GM23248 (cell line): Measurements from ENCODE around the gene MTRF1. TPM values are rescaled to one million over a fixed set of nuclear protein-coding genes. Genes with fewer than 3 reads are reported as not detected.

ENCODE experiments used
- DNase-seq: peaks from one replicate; pipeline ENCODE4 v3.0.0-alpha.2; 2015
- H2AFZ ChIP-seq: fragments of 200-600 bp; sonication (generic); 2 replicates; pipeline ENCODE4 v1.6.1; 2016; ENCODE audit warnings: antibody characterized with exemption
- H3F3A ChIP-seq: fragments of 200-600 bp; sonication (generic); 2 replicates; pipeline ENCODE4 v1.6.1; 2016; ENCODE audit warnings: mild to moderate bottlenecking, antibody characterized with exemption, mixed run types; ENCODE audit not compliant: insufficient read depth
- H3K27ac ChIP-seq: fragments of 200-600 bp; sonication (generic); 2 replicates; pipeline ENCODE4 v1.5.1; 2016; ENCODE audit warnings: mild to moderate bottlenecking
- H3K27me3 ChIP-seq: fragments of 200-600 bp; sonication (generic); replicated peaks from 2 replicates; pipeline ENCODE4 v1.6.1; 2016; ENCODE audit warnings: mild to moderate bottlenecking; ENCODE audit not compliant: insufficient read depth
- H3K36me3 ChIP-seq: fragments of 200-600 bp; sonication (generic); 2 replicates; pipeline ENCODE4 v1.6.1; 2016; ENCODE audit warnings: low read depth, mild to moderate bottlenecking
- H3K4me1 ChIP-seq: fragments of 200-600 bp; sonication (generic); 2 replicates; pipeline ENCODE4 v1.6.1; 2016; ENCODE audit warnings: mild to moderate bottlenecking; ENCODE audit not compliant: insufficient read depth
- H3K4me2 ChIP-seq: fragments of 200-600 bp; sonication (generic); one replicate; pipeline ENCODE4 v1.6.1; 2016; ENCODE audit warnings: mild to moderate bottlenecking; ENCODE audit not compliant: unreplicated experiment
- H3K4me3 ChIP-seq: fragments of 200-600 bp; sonication (generic); 2 replicates; pipeline ENCODE4 v1.5.1; 2016; ENCODE audit warnings: mild to moderate bottlenecking
- H3K79me2 ChIP-seq: fragments of 200-600 bp; sonication (generic); 2 replicates; pipeline ENCODE4 v1.6.1; 2016; ENCODE audit warnings: mild to moderate bottlenecking; ENCODE audit not compliant: insufficient read depth
- H3K9ac ChIP-seq: fragments of 200-600 bp; sonication (generic); 2 replicates; pipeline ENCODE4 v1.6.1; 2016; ENCODE audit warnings: mild to moderate bottlenecking
- H3K9me2 ChIP-seq: fragments of 200-600 bp; sonication (generic); 2 replicates; pipeline ENCODE4 v1.6.1; 2016; ENCODE audit warnings: mixed run types, mild to moderate bottlenecking, moderate library complexity; ENCODE audit not compliant: insufficient read depth
- H3K9me3 ChIP-seq: fragments of 200-600 bp; sonication (generic); one replicate; pipeline ENCODE4 v1.6.1; 2017; ENCODE audit warnings: low read depth
- H4K20me1 ChIP-seq: fragments of 200-600 bp; sonication (generic); 2 replicates; pipeline ENCODE4 v1.6.0; 2016; ENCODE audit not compliant: insufficient read depth
- EZH2 ChIP-seq: fragments of 200-600 bp; sonication (generic); IDR thresholded peaks from 2 replicates; pipeline ENCODE4 v1.6.1; 2018; ENCODE audit warnings: antibody characterized with exemption, mild to moderate bottlenecking; ENCODE audit not compliant: insufficient read depth, poor library complexity, severe bottlenecking
- EZH2phosphoT487 ChIP-seq: fragments of 200-600 bp; sonication (generic); IDR thresholded peaks from 2 replicates; pipeline ENCODE4 v1.6.1; 2018; ENCODE audit warnings: antibody characterized with exemption, moderate library complexity, mild to moderate bottlenecking, low read depth; ENCODE audit not compliant: insufficient read depth
- WGBS, 2 experiments: methylation state at CpG; one replicate each; pipeline ENCODE4 v1.1.6; 2015 to 2017; ENCODE audit warnings: low lambda C conversion rate in 2 of 2, low coverage in 1 of 2; ENCODE audit errors: missing lambda C conversion rate in 2 of 2; 5-methylcytosine and 5-hydroxymethylcytosine counted together
- in situ Hi-C: fragments of 300-500 bp; cut with MboI; formaldehyde crosslinking; loops from 2 replicates; pipeline ENCODE4 v1.15.0; 2020
- polyA plus RNA-seq: library from polyadenylated mRNA; unstranded; fragments of >200 nt; fragmentation: Nextera tagmentation; extraction: Ambion mirVana; gene quantifications from 2 replicates; pipeline ENCODE4 v1.2.1, GENCODE V29; 2016
- total RNA-seq: library from RNA; depleted of rRNA; stranded (reverse); fragments of >200 nt; shearing (Covaris generic); gene quantifications from 2 replicates; pipeline ENCODE4 v1.2.3, GENCODE V29; 2014

The MTRF1 gene
- total and polyA plus RNA-seq, 2 experiments from 2014 or later, result 10.5 to 11.2 TPM

GRCh38 chr13:41294914-41295313 is 31.5 kb upstream of the MTRF1 start:
- no peak overlapping the region for H3K4me2 ChIP-seq
- H3K27ac ChIP-seq, result no peak overlapping the region
- no peak for DNase-seq
- H3K9ac ChIP-seq, result no peak overlapping the region
- no peaks in the 10 kb centered on the region for H3K9me2 ChIP-seq
- no peaks in the 10 kb centered on the region for H3K27me3 ChIP-seq
- no peak overlapping the region for H2AFZ ChIP-seq
- no peaks in the 10 kb centered on the region for H3K9me3 ChIP-seq
- no peaks in the 10 kb centered on the region for H3K4me1 ChIP-seq
- no peaks in the 10 kb centered on the region for H4K20me1 ChIP-seq
- in situ Hi-C loops, result no loop called here
- H3K36me3 ChIP-seq, result no peaks in the 10 kb centered on the region
- H3K4me3 ChIP-seq, result no peak overlapping the region
- no peaks in the 10 kb centered on the region for H3K79me2 ChIP-seq
- H3F3A ChIP-seq, result no peaks in the 10 kb centered on the region
- WGBS, 2 experiments, result 87 to 96% methylated on average over 1 of the region's 1 CpG
- TF ChIP-seq EZH2phosphoT487 (no peak), EZH2 (no peak)

GRCh38 chr13:41293272-41293671 is 29.9 kb upstream of the MTRF1 start:
- WGBS, 2 experiments, result 74 to 75% methylated on average over 1 of the region's 1 CpG
- Histone ChIP-seq H2AFZ (no peak overlapping the region), H3K27ac (no peak overlapping the region), H3F3A (no peaks in the 10 kb centered on the region), H3K4me3 (no peak overlapping the region), H4K20me1 (no peaks in the 10 kb centered on the region), H3K4me2 (no peak overlapping the region), H3K27me3 (no peaks in the 10 kb centered on the region), H3K79me2 (no peaks in the 10 kb centered on the region), H3K9me3 (no peaks in the 10 kb centered on the region), H3K4me1 (no peaks in the 10 kb centered on the region), H3K36me3 (no peaks in the 10 kb centered on the region), H3K9me2 (no peaks in the 10 kb centered on the region), H3K9ac (no peak overlapping the region)
- in situ Hi-C loops, result no loop called here
- DNase-seq, result no peak
- no peak for TF ChIP-seq EZH2phosphoT487
- no peak for TF ChIP-seq EZH2

- WGBS, 2 experiments, result 85% methylated on average over 7 of the region's 7 CpGs
- TF ChIP-seq EZH2 (no peak), EZH2phosphoT487 (no peak)
- no peak overlapping the region for H3K4me2 ChIP-seq
- no peak overlapping the region for H3K9ac ChIP-seq
- no peak for DNase-seq
- no peaks in the 10 kb centered on the region; the same call in 1 of the 2 replicates for H3F3A ChIP-seq
- H3K9me3 ChIP-seq, result no peaks in the 10 kb centered on the region
- H3K4me3 ChIP-seq, result no peak overlapping the region
- no peaks in the 10 kb centered on the region for H3K36me3 ChIP-seq
- H2AFZ ChIP-seq, result no peak overlapping the region
- in situ Hi-C loops, result no loop called here
- H4K20me1 ChIP-seq, result no peaks in the 10 kb centered on the region
- H3K4me1 ChIP-seq, result peaks cover 7% of the 10 kb centered on the region; the same call in 1 of the 2 replicates
- H3K27ac ChIP-seq, result no peak overlapping the region
- no peaks in the 10 kb centered on the region for H3K9me2 ChIP-seq
- no peaks in the 10 kb centered on the region for H3K79me2 ChIP-seq
- no peaks in the 10 kb centered on the region for H3K27me3 ChIP-seq
Measured at GRCh38 chr13:41291246-41291645, 27.9 kb upstream of the MTRF1 start.

- H2AFZ ChIP-seq, result no peak overlapping the region
- no peaks in the 10 kb centered on the region for H3K27me3 ChIP-seq
- in situ Hi-C loops, result no loop called here
- 86% methylated on average over 10 of the region's 10 CpGs for WGBS, 2 experiments
- H3K9me3 ChIP-seq, result no peaks in the 10 kb centered on the region
- H3K9ac ChIP-seq, result no peak overlapping the region
- H4K20me1 ChIP-seq, result no peaks in the 10 kb centered on the region
- no peaks in the 10 kb centered on the region for H3K9me2 ChIP-seq
- H3K4me3 ChIP-seq, result no peak overlapping the region
- H3K36me3 ChIP-seq, result no peaks in the 10 kb centered on the region
- H3K4me1 ChIP-seq, result peaks cover 12% of the 10 kb centered on the region
- H3K4me2 ChIP-seq, result no peak overlapping the region
- peaks cover 8% of the 10 kb centered on the region for H3F3A ChIP-seq
- H3K79me2 ChIP-seq, result no peaks in the 10 kb centered on the region
- no peak overlapping the region for H3K27ac ChIP-seq
- DNase-seq, result no peak
- TF ChIP-seq EZH2, result no peak
- no peak for TF ChIP-seq EZH2phosphoT487
Measured at GRCh38 chr13:41289463-41289881, 26.1 kb upstream of the MTRF1 start.

GRCh38 chr13:41286370-41286769 is 23.0 kb upstream of the MTRF1 start:
- Histone ChIP-seq H4K20me1 (no peaks in the 10 kb centered on the region), H3K27ac (no peak overlapping the region), H3K4me3 (no peak overlapping the region), H3K27me3 (no peaks in the 10 kb centered on the region), H3K4me1 (peaks cover 12% of the 10 kb centered on the region), H2AFZ (no peak overlapping the region), H3F3A (peaks cover 8% of the 10 kb centered on the region), H3K9ac (no peak overlapping the region), H3K9me3 (no peaks in the 10 kb centered on the region), H3K36me3 (no peaks in the 10 kb centered on the region), H3K9me2 (no peaks in the 10 kb centered on the region), H3K79me2 (no peaks in the 10 kb centered on the region), H3K4me2 (no peak overlapping the region)
- in situ Hi-C loops, result no loop called here
- TF ChIP-seq EZH2, result no peak
- TF ChIP-seq EZH2phosphoT487, result no peak
- WGBS, 2 experiments, result 94 to 98% methylated on average over 5 of the region's 5 CpGs
- DNase-seq, result no peak
